ENCODE data around the gene COMMD1.
A peak's percentile ranks its signal among the peaks of the same experiment; 100 is the strongest.

DNA sequence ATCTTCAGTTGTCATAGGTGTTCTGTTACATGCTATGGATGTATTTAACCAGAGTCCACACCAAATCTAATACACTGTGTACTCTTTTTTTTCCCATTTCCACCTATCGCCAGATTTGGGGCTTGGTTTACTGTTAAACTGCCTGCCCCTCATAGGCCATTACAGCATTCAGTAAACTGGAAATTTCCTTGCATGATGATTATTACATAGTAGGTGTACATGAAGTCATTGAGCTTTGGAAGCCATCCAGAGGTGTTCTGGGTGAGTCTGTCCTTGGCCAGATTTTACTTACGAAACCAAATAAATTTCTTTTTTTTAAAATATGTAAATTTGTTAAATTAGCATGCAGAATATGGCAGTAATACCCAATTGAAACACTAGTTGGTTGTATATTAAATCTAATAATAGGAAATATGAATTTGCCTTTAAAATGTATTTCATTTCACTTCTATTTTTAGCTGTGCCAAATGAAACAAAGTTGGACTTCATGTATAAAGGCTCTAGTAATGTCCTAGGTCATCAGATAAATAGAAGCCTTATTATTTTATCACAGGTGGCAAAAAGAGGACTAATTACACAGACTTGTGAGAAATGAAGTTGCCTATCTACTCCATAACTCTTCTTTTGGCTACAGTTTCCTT lies 60.7 kb downstream of the COMMD1 start:
- TF ChIP-seq, protein P1, sequence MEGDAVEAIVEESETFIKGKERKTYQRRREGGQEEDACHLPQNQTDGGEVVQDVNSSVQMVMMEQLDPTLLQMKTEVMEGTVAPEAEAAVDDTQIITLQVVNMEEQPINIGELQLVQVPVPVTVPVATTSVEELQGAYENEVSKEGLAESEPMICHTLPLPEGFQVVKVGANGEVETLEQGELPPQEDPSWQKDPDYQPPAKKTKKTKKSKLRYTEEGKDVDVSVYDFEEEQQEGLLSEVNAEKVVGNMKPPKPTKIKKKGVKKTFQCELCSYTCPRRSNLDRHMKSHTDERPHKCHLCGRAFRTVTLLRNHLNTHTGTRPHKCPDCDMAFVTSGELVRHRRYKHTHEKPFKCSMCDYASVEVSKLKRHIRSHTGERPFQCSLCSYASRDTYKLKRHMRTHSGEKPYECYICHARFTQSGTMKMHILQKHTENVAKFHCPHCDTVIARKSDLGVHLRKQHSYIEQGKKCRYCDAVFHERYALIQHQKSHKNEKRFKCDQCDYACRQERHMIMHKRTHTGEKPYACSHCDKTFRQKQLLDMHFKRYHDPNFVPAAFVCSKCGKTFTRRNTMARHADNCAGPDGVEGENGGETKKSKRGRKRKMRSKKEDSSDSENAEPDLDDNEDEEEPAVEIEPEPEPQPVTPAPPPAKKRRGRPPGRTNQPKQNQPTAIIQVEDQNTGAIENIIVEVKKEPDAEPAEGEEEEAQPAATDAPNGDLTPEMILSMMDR (IDR thresholded peaks at IDR 0.05), result peak in 2 of 3 experiments; percentile 2 to 40
- TF ChIP-seq POLR2A (IDR thresholded peaks at IDR 0.05), result no peak
